ENCODE measurements around the gene PRR5.

The PRR5 gene

GRCh38 chr22:44719586-44720368 lies 17.8 kb downstream of the PRR5 start:
- DNase-seq, result no peak

- DNase-seq, result no peak
These were observed 19.2 kb downstream of the PRR5 start for GRCh38 chr22:44721213-44721612.

GRCh38 chr22:44722611-44723010 lies 20.6 kb downstream of the PRR5 start:
- no peak for DNase-seq

- DNase-seq, result no peak
These were observed 21.8 kb downstream of the PRR5 start for GRCh38 chr22:44723801-44724200.

GRCh38 chr22:44724416-44724815 lies 22.4 kb downstream of the PRR5 start:
- no peak for DNase-seq

GRCh38 chr22:44724859-44725258 lies 22.9 kb downstream of the PRR5 start:
- no peak for DNase-seq

- no peak for DNase-seq
These were observed 24.4 kb downstream of the PRR5 start for GRCh38 chr22:44726439-44726838.

- DNase-seq, result no peak
These were observed 25.1 kb downstream of the PRR5 start for GRCh38 chr22:44727148-44727547.

GRCh38 chr22:44727709-44728108 lies 25.7 kb downstream of the PRR5 start:
- no peak for DNase-seq

GRCh38 chr22:44728761-44729324 lies 26.8 kb downstream of the PRR5 start:
- no peak for DNase-seq

- no peak for DNase-seq
These were observed 27.5 kb downstream of the PRR5 start for GRCh38 chr22:44729391-44730021.

- DNase-seq, result no peak
These were observed 28.0 kb downstream of the PRR5 start for GRCh38 chr22:44730022-44730393.

GRCh38 chr22:44730490-44731356 lies 28.7 kb downstream of the PRR5 start:
- no peak for DNase-seq

GRCh38 chr22:44731357-44731970 lies 29.5 kb downstream of the PRR5 start:
- no peak for DNase-seq

- no peak for DNase-seq
These were observed 30.1 kb downstream of the PRR5 start for GRCh38 chr22:44732017-44732561.

GRCh38 chr22:44732661-44733060 lies 30.7 kb downstream of the PRR5 start:
- no peak for DNase-seq

- DNase-seq, result no peak
These were observed 31.6 kb downstream of the PRR5 start for GRCh38 chr22:44733426-44734106.

GRCh38 chr22:44734278-44734677 lies 32.3 kb downstream of the PRR5 start:
- no peak for DNase-seq

GRCh38 chr22:44734801-44735517 lies 33.0 kb downstream of the PRR5 start:
- DNase-seq, result no peak

- DNase-seq, result peak; percentile 48
These were observed 33.8 kb downstream of the PRR5 start for GRCh38 chr22:44735518-44736428.

Measured in NCI-H146 (cell line).